ENCODE measurements around the gene APOL2.
"Not testable (repeated sequence)": the region's sequence is repeated elsewhere in the genome, so short reads cannot be mapped to it uniquely, and the experiment has no call there.

Gene APOL2

GRCh38 chr22:36238373-36239149 lies 766 bp downstream of the APOL2 start:
- DNase-seq (ENCODE audit: low read depth): no peak

GRCh38 chr22:36237462-36238372 lies 1.6 kb downstream of the APOL2 start:
- DNase-seq (ENCODE audit: low read depth): no peak

GRCh38 chr22:36236388-36237319 lies 2.7 kb downstream of the APOL2 start:
- no peak for DNase-seq (ENCODE audit: low read depth)

GRCh38 chr22:36235585-36235984 lies 3.7 kb downstream of the APOL2 start:
- DNase-seq (ENCODE audit: low read depth): no peak

DNA sequence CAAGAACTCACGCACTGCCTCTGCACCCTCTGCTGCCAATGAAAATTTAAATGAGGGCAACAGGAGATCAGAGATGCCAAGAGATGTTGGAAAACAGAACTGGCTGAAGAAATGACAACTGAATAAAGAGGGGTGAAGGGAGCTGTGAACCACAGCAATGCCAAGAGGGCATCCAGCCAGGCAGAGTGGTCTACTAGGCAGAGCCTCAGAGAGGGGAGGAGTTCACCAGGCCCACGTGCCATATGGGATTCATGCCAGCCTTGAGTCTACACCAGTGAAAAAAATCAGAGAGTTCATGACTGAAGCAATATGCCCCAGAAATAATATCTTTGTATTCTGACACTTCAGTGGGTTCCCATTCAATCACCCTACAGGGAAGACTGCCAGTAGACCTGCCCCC lies 4.4 kb downstream of the APOL2 start:
- no peak for DNase-seq (ENCODE audit: low read depth)

DNA sequence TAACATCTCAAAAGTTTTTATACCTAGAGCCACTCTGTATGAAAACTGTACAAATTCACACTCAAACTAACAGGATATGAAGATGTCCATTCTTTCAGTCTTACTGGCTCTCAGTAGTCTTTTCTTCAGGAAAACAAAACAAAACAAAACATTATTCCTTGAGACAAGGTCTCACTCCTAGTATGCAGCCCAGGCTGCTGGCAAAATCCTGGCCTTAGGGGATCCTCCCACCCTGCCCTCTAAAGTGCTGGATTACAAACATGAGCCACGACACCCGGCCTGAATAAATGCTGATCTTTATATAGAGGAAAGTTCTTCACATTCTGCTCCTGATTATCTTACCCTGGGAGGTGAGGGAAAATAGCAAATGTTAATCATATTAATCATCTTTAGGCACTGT lies 5.1 kb downstream of the APOL2 start:
- DNase-seq (ENCODE audit: low read depth): no peak

DNA sequence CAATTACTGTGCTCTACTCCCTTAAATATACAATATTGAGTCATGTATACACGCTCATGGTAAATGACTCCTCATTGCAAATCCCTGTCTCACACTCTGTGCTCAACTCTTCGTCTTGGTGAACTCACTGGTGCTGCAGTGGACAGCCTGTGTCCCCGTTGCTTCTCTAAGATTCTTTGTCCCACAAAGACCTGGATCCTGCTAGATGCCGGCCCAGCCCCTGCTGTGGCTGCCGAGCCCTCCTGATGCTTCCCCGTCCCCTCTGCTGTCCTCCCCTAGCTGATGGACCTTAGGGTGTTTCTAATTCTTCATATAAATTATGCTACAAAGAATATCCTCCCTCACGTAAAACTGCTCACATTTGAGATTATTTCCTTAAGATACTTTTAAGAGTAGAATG lies 5.5 kb downstream of the APOL2 start:
- DNase-seq (ENCODE audit: low read depth): no peak

- DNase-seq (ENCODE audit: low read depth): no peak
Observed at GRCh38 chr22:36232715-36233401, 6.5 kb downstream of the APOL2 start.

- not testable (repeated sequence) for DNase-seq (ENCODE audit: low read depth)
Observed at GRCh38 chr22:36231051-36231450, 8.3 kb downstream of the APOL2 start.

DNA sequence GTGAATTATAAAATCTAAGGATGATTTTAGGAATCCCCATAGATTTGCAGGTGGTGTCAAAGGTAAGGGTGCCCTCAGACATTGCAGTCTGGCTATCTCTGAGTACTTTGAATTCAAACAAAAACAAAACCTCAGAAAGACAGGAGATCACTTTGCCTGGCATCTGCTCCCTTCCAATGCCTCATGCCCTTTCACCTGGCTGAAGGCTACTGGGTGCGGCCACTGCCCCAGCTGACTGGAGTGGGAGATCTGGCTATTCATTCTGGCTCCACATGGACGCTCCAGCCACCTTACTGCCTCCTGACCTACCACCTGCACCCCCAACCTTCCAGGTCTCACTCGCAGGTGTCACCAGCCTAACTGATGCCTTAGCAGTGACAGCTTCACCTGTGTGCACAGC lies 9.7 kb downstream of the APOL2 start:
- DNase-seq (ENCODE audit: low read depth): not testable (repeated sequence)

- no peak for DNase-seq (ENCODE audit: low read depth)
Observed at GRCh38 chr22:36228944-36229343, 10.4 kb downstream of the APOL2 start.

DNA sequence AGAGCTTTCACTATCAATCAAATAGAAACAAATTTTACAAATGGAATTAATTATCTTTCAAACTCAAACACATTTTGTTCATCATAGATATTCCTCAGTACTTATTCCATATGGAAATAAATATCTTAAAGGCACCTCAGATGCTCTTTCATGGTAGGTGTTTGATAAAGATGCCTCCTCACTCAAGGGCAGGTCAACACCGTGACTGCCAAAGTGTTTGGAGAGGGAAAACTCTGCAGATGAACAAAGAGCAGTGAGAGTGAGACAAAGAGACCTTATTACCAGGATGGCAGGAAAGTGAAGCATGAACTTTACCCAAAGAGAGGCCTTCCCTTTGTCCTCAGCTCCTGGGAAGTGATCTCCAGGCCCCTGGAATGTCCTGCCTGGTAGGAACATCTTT lies 11.0 kb downstream of the APOL2 start:
- DNase-seq (ENCODE audit: low read depth): not testable (repeated sequence)

- DNase-seq (ENCODE audit: low read depth): no peak
Observed at GRCh38 chr22:36227806-36228205, 11.5 kb downstream of the APOL2 start.

GRCh38 chr22:36227396-36227795 lies 11.9 kb downstream of the APOL2 start:
- DNase-seq (ENCODE audit: low read depth): no peak

- no peak for DNase-seq (ENCODE audit: low read depth)
Observed at GRCh38 chr22:36226189-36226588, 13.1 kb downstream of the APOL2 start.

DNA sequence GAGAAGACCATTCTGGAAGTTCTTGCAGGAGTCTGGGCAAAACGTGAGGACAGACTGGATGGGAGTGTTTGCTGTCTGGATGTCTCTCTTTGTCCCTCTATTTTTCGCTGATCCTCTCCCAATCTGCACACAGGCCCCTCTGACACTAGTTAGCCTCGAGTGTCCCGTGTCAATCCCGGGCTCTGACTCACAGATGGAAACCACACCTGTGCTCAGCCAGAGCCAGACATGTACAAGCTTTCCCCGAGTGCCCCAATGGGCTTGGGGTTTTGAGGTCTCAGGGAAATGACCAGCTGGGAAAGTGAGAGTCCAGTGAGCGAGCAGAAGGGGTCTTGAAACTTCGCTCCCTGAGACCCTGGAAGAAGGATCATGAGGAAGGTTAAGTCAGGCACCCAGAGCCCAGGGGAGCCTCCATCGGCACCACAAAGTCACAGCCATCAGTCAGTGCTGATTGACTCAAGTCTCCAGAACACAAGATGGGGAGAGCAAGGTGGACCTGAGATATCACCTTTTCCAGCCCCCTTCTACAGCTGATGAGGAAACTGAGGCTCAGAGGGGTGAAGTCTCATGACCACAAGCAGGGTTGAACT lies 13.9 kb downstream of the APOL2 start:
- no peak for DNase-seq (ENCODE audit: low read depth)

DNA sequence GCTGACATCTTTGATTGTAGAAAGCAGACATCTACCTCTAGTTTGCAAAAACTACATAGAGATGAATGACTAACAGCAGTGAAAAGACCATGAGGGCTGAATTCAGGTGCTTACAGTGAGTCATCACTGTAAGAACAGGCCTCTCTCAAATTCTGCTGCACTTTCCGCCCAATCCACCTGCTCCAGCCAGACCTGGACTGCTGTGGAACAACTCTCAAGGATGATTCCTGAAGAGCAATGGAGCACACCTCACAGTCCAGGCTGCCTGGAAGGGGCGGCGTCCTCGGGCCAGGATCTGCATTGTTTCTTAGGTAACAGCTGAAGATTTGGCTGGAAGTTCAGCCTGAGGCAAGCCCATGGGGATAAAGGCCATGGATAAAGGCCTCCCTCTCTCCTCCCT lies 15.1 kb downstream of the APOL2 start:
- no peak for DNase-seq (ENCODE audit: low read depth)

DNA sequence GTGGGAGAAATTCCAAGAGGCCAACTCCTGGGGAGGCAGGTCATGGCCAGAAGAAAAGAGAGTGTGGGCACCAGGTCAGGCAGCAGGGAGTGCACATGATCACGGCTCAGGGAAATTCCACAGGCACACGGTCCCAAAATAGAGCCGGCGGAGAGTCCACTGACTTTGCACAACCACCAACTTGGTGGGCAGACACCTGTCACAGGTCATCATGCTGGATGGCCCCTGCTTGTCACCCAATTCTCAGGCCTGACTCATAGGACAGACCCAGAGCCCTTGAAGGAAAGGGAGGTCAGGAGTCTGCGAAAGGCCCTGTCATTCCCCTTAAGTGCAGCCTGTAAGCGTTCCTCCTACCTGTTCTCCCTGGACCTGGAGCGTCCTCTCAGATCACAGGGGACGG lies 15.8 kb downstream of the APOL2 start:
- no peak for DNase-seq (ENCODE audit: low read depth)

DNA sequence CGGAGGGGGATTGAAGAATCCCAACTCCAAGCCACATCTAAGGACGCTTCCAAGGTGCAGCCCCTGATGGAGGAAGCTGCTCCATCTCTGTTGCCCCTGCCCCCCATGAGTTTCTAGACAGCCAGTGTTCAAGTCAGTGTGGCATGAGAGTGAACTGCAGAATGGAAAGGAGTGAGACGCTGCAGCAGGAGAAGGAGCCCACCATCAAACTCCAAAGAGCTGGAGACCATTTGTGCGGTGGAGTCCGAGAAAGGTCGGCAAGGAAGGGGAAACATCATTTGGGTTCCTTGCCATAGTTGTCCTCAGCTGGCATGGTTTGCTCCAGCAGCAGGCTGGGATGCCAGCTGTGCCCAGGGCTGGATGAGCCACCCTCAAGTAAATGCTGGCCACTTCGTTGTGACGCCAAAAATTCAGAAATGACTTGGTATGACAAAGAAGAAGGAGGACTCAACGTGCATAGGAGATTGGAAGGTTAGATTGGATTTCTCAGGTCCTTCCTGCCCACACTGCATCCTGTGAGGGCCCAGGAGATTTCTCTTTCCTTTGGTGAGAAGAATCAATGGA lies 16.4 kb downstream of the APOL2 start:
- no peak for DNase-seq (ENCODE audit: low read depth)

DNA sequence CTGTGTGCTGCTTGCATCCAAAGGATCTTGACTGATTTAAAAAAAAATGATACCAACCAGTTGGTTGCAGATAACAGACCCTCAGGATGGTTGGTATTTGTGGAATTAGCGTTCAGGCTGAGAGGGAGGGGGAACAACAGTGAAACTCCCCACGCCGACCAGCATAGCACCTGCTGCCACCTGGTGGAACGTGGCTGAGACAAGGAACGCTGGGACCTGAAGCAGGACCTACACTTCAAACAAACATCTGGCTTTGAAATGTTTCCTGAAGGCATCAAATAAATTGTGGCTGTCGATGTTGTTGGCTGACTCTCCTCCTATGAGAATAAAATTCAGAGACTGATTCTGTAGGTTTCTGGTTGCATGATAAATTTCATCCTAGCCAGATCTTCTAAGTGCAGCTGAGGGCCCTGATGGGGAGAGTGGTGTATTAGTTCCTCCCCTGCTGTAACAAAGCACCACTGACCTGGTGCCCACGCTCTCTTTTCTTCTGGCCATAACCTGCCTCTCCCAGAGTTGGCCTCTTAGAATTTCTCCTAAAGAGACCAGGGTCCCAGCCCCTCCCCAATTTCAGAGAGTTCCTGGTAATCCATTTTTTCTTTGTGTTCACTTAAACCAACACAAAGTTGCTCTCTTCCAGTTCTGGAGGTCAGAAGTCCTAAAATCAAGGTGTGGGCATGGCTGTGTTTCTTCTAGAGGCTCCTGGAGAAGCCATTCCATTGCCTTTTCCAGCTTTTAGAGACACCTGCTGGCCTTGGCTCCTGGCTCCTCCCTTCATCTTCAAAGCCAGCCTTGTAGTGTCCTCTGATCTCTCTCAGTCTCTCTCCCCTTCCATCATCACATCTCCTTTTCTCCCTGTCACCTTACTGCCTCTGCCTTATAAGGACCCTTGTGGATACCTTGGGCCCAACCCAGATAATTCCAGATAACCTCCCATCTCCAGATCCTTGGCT lies 17.3 kb downstream of the APOL2 start:
- DNase-seq (ENCODE audit: low read depth): no peak
